KMS-11 (cell line): ENCODE results near the gene ABCB9.
"Not testable (repeated sequence)": the region's sequence is repeated elsewhere in the genome, so short reads cannot be mapped to it uniquely, and the experiment has no call there.

Source experiments
- H2AFZ ChIP-seq: fragments of 200-600 bp; sonication (generic); 2 replicates; pipeline ENCODE4 v1.6.1; 2016; ENCODE audit warnings: antibody characterized with exemption, mixed run types, low read depth
- H3K27ac ChIP-seq: fragments of 200-600 bp; sonication (generic); 2 replicates; pipeline ENCODE4 v1.6.1; 2016; ENCODE audit warnings: mild to moderate bottlenecking, mixed run types
- H3K27me3 ChIP-seq: fragments of 200-600 bp; sonication (generic); 2 replicates; pipeline ENCODE4 v1.6.1; 2017; ENCODE audit warnings: mild to moderate bottlenecking, low read depth, mixed run types, moderate library complexity; ENCODE audit not compliant: insufficient read depth
- H3K36me3 ChIP-seq: fragments of 200-600 bp; sonication (generic); 2 replicates; pipeline ENCODE4 v1.6.1; 2017; ENCODE audit warnings: mild to moderate bottlenecking, mixed run types; ENCODE audit not compliant: insufficient read depth
- H3K4me1 ChIP-seq: fragments of 200-600 bp; sonication (generic); 2 replicates; pipeline ENCODE4 v1.6.1; 2016; ENCODE audit warnings: mild to moderate bottlenecking, low read depth, mixed run types; ENCODE audit not compliant: poor library complexity, severe bottlenecking
- H3K4me2 ChIP-seq: fragments of 200-600 bp; sonication (generic); 2 replicates; pipeline ENCODE4 v1.7.0; 2016; ENCODE audit warnings: mild to moderate bottlenecking, mixed run types
- H3K4me3 ChIP-seq: fragments of 200-600 bp; sonication (generic); IDR thresholded peaks from 2 replicates; pipeline ENCODE4 v1.6.1; 2017; ENCODE audit warnings: low read depth, low read length, mixed read lengths; ENCODE audit not compliant: insufficient read depth
- H3K79me2 ChIP-seq: fragments of 200-600 bp; sonication (generic); 2 replicates; pipeline ENCODE4 v1.6.1; 2016; ENCODE audit warnings: low read depth, mixed run types; ENCODE audit not compliant: insufficient read depth
- H3K9ac ChIP-seq: fragments of 200-600 bp; sonication (generic); 2 replicates; pipeline ENCODE4 v1.6.1; 2016; ENCODE audit warnings: mild to moderate bottlenecking, mixed run types
- H4K20me1 ChIP-seq: fragments of 200-600 bp; sonication (generic); 2 replicates; pipeline ENCODE4 v1.6.1; 2016; ENCODE audit warnings: mild to moderate bottlenecking, mixed run types; ENCODE audit not compliant: insufficient read depth
- CTCF ChIP-seq: fragments of 200-600 bp; sonication (generic); conservative IDR thresholded peaks from 2 replicates; pipeline ENCODE4 v1.6.1; 2017; ENCODE audit warnings: low read depth, mild to moderate bottlenecking, antibody characterized with exemption, low read length, moderate library complexity, mixed read lengths

Gene ABCB9

GRCh38 chr12:122965851-122966742 lies at the start of gene ABCB9:
ABCB9 (minus strand) TSS chr12:122966463; CDS start chr12:122960235, 6,228 bp downstream.
- Histone ChIP-seq H4K20me1 (no peaks in the 10 kb centered on the region), H3K27ac (no peak within 1 kb of the TSS), H2AFZ (peak within 1 kb of the TSS; percentile 61), H3K4me3 (no peak within 1 kb of the TSS), H3K4me1 (no peaks in the 10 kb centered on the region), H3K79me2 (no peaks in the 10 kb centered on the region), H3K4me2 (peak within 1 kb of the TSS; percentile 68), H3K9ac (peak within 1 kb of the TSS; percentile 27; the same call in 1 of the 2 replicates), H3K27me3 (no peaks in the 10 kb centered on the region), H3K36me3 (no peaks in the 10 kb centered on the region)
- no peak for TF ChIP-seq CTCF

GRCh38 chr12:123014473-123014872 lies 48.2 kb upstream of the ABCB9 start:
- H3K36me3 ChIP-seq, H3K27me3 ChIP-seq, H3K4me2 ChIP-seq, H2AFZ ChIP-seq, H3K9ac ChIP-seq, H3K4me1 ChIP-seq, H3K79me2 ChIP-seq, H3K27ac ChIP-seq, H3K4me3 ChIP-seq, H4K20me1 ChIP-seq: not testable (repeated sequence)

- H3K27ac ChIP-seq = no peak overlapping the region
- H2AFZ ChIP-seq = no peak overlapping the region
- no peaks in the 10 kb centered on the region for H3K36me3 ChIP-seq
- H3K4me2 ChIP-seq = no peak overlapping the region
- no peak for TF ChIP-seq CTCF
- no peaks in the 10 kb centered on the region for H3K79me2 ChIP-seq
- H3K4me1 ChIP-seq = no peaks in the 10 kb centered on the region
- H3K9ac ChIP-seq = no peak overlapping the region
- H3K4me3 ChIP-seq = no peak overlapping the region
- no peaks in the 10 kb centered on the region for H4K20me1 ChIP-seq
- H3K27me3 ChIP-seq = no peaks in the 10 kb centered on the region
These were observed 47.2 kb upstream of the ABCB9 start for GRCh38 chr12:123013185-123014095.

- Histone ChIP-seq H4K20me1 (no peaks in the 10 kb centered on the region), H3K4me2 (no peak overlapping the region), H3K4me3 (no peak overlapping the region), H3K79me2 (no peaks in the 10 kb centered on the region), H3K4me1 (no peaks in the 10 kb centered on the region), H2AFZ (no peak overlapping the region), H3K27ac (no peak overlapping the region), H3K9ac (no peak overlapping the region), H3K36me3 (no peaks in the 10 kb centered on the region), H3K27me3 (no peaks in the 10 kb centered on the region)
- no peak for TF ChIP-seq CTCF
These were observed 45.4 kb upstream of the ABCB9 start for GRCh38 chr12:123011701-123012100.
